ENCODE measurements around the gene BICC1.

DNA sequence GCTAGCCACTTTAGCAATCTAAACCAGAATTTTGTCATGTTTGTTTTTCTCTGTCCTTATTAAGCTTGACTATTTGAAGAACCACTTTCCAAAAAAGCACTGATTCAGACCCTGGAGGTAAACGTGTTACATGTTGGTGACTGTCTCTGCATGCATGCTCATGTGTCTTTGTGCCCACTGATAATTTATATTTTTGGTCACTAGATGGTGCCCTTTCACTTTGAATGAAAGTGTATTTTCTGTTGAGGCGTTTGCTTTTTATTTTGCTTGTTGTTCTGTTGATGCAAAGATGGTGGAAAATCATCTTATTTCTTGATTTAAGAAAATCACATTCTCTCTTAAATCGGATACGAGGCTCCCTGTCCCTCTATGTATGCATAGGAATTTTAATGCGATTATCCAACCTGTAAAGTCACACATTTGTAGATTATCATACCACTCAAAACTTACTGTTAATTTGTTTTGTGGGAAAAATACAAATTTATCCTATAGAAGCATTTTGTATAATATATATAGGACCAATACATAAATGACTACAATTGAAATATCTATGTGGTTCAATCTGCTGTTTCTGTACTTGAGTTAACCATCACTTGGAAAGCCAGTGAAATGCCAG is 269.3 kb downstream of the BICC1 start:
- TF ChIP-seq, protein P1, sequence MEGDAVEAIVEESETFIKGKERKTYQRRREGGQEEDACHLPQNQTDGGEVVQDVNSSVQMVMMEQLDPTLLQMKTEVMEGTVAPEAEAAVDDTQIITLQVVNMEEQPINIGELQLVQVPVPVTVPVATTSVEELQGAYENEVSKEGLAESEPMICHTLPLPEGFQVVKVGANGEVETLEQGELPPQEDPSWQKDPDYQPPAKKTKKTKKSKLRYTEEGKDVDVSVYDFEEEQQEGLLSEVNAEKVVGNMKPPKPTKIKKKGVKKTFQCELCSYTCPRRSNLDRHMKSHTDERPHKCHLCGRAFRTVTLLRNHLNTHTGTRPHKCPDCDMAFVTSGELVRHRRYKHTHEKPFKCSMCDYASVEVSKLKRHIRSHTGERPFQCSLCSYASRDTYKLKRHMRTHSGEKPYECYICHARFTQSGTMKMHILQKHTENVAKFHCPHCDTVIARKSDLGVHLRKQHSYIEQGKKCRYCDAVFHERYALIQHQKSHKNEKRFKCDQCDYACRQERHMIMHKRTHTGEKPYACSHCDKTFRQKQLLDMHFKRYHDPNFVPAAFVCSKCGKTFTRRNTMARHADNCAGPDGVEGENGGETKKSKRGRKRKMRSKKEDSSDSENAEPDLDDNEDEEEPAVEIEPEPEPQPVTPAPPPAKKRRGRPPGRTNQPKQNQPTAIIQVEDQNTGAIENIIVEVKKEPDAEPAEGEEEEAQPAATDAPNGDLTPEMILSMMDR (IDR thresholded peaks at IDR 0.05 in 8 of 11, conservative IDR thresholded peaks at IDR 0.05 in 3 of 11), result peak in 10 of 11 experiments; percentile 17 to 58 (median 40)
- no peak for TF ChIP-seq POLR2AphosphoS5 (IDR thresholded peaks at IDR 0.05)

All from spleen (tissue), 7 donors.